DOHH2 (cell line): ENCODE measurements around the gene CCDC28B.
A peak's percentile ranks its signal among the peaks of the same experiment; 100 is the strongest.

Source experiments
- H3F3A ChIP-seq: fragments of 200-600 bp; sonication (generic), shearing (Covaris generic); 2 replicates; pipeline ENCODE4 v1.6.0; 2016; ENCODE audit warnings: antibody characterized with exemption, mild to moderate bottlenecking; ENCODE audit not compliant: control insufficient read depth, insufficient read depth
- H3K27ac ChIP-seq: fragments of 200-600 bp; sonication (generic); 2 replicates; pipeline ENCODE4 v1.5.1; 2014; ENCODE audit warnings: low read depth, mild to moderate bottlenecking, low read length, moderate library complexity
- H3K27me3 ChIP-seq: fragments of 200-600 bp; sonication (generic); 2 replicates; pipeline ENCODE4 v1.6.1; 2014; ENCODE audit warnings: mild to moderate bottlenecking, low read length, mixed read lengths; ENCODE audit not compliant: control insufficient read depth
- H3K36me3 ChIP-seq: fragments of 200-600 bp; sonication (generic); 2 replicates; pipeline ENCODE4 v1.6.1; 2014; ENCODE audit warnings: mild to moderate bottlenecking, low read length, moderate library complexity, mixed read lengths; ENCODE audit not compliant: control insufficient read depth
- H3K4me1 ChIP-seq: fragments of 200-600 bp; sonication (generic); 2 replicates; pipeline ENCODE4 v1.6.1; 2014; ENCODE audit warnings: mild to moderate bottlenecking, low read length, mixed read lengths; ENCODE audit not compliant: control insufficient read depth
- H3K4me2 ChIP-seq: fragments of 200-600 bp; sonication (generic); 2 replicates; pipeline ENCODE4 v1.6.0; 2014; ENCODE audit warnings: mild to moderate bottlenecking, low read length, moderate library complexity
- H3K4me3 ChIP-seq: fragments of 200-600 bp; sonication (generic); 2 replicates; pipeline ENCODE4 v1.5.1; 2014; ENCODE audit warnings: mild to moderate bottlenecking, low read length, mixed read lengths
- H3K79me2 ChIP-seq: fragments of 200-600 bp; sonication (generic); 2 replicates; pipeline ENCODE4 v1.6.1; 2014; ENCODE audit warnings: mild to moderate bottlenecking, low read length, mixed read lengths; ENCODE audit not compliant: control insufficient read depth
- H3K9me2 ChIP-seq: fragments of 200-600 bp; sonication (generic); replicated peaks from 2 replicates; pipeline ENCODE4 v1.6.1; 2014; ENCODE audit warnings: mild to moderate bottlenecking, low read length, mixed read lengths; ENCODE audit not compliant: control insufficient read depth
- H3K9me3 ChIP-seq: fragments of 200-600 bp; sonication (generic); 2 replicates; pipeline ENCODE4 v1.6.1; 2014; ENCODE audit warnings: antibody characterized with exemption, low read length, mixed read lengths; ENCODE audit not compliant: control insufficient read depth, insufficient read depth
- H4K20me1 ChIP-seq: fragments of 200-600 bp; sonication (generic); 2 replicates; pipeline ENCODE4 v1.6.0; 2014; ENCODE audit warnings: low read depth, mild to moderate bottlenecking, antibody characterized with exemption, low read length, moderate library complexity; ENCODE audit not compliant: control insufficient read depth, insufficient read depth
- EZH2phosphoT487 ChIP-seq: fragments of 200-600 bp; sonication (generic); IDR thresholded peaks from 2 replicates; pipeline ENCODE4 v1.6.1; 2017; ENCODE audit warnings: borderline replicate concordance, mild to moderate bottlenecking, antibody characterized with exemption, low read length, moderate library complexity, mixed read lengths
- TF ChIP-seq, protein P1 (sequence below): fragments of 200-600 bp; sonication (generic); IDR thresholded peaks from one replicate; pipeline ENCODE4 v1.5.1; 2014; ENCODE audit warnings: antibody characterized with exemption, mild to moderate bottlenecking, low read depth, low read length; ENCODE audit not compliant: poor library complexity, severe bottlenecking

CCDC28B gene

DNA sequence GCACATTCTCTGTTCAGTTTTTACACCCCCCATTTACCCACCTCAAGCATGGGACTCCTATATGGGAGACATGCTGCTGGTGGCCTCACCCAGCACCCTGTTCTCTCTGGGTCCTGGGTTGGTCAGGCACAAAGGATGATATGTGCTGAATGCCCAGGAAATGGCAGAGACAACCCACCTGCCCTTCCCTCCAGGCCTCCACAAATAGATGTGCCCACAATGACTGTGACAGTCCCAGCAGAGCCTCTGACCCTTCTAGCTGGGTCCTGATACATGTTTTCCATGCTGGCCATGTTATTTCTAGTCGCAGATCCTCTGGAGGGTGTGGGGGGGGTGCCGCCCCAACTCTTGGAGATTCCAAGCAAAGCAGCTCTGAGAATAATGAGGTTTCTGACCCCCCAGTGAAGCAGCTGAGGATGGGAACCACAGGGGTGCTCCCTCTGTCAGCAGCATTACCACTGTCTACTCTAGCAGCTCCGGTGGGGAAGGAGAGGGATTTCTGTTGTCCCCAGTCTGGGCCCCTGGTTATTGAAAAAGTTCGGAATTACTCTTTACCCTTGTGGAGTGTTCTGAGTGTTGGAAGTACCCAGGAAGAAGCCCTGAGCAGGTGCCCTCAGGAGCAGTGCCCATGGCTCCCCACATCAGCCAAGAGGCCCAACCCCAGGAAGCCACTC is 1.2 kb upstream of the CCDC28B start:
- Histone ChIP-seq H3K4me1 (peaks cover 36% of the 10 kb centered on the region), H3K36me3 (peaks cover 43% of the 10 kb centered on the region), H3K27me3 (no peaks in the 10 kb centered on the region), H3F3A (peaks cover 9% of the 10 kb centered on the region; the same call in 1 of the 2 replicates), H3K27ac (no peak overlapping the region), H4K20me1 (no peaks in the 10 kb centered on the region), H3K9me3 (no peaks in the 10 kb centered on the region), H3K9me2 (no peaks in the 10 kb centered on the region), H3K4me2 (peak overlapping the region; percentile 83), H3K79me2 (no peaks in the 10 kb centered on the region), H3K4me3 (peak overlapping the region; percentile 86; the same call in 1 of the 2 replicates)
- TF ChIP-seq, protein P1, sequence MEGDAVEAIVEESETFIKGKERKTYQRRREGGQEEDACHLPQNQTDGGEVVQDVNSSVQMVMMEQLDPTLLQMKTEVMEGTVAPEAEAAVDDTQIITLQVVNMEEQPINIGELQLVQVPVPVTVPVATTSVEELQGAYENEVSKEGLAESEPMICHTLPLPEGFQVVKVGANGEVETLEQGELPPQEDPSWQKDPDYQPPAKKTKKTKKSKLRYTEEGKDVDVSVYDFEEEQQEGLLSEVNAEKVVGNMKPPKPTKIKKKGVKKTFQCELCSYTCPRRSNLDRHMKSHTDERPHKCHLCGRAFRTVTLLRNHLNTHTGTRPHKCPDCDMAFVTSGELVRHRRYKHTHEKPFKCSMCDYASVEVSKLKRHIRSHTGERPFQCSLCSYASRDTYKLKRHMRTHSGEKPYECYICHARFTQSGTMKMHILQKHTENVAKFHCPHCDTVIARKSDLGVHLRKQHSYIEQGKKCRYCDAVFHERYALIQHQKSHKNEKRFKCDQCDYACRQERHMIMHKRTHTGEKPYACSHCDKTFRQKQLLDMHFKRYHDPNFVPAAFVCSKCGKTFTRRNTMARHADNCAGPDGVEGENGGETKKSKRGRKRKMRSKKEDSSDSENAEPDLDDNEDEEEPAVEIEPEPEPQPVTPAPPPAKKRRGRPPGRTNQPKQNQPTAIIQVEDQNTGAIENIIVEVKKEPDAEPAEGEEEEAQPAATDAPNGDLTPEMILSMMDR, result no peak
- no peak for TF ChIP-seq EZH2phosphoT487

DNA sequence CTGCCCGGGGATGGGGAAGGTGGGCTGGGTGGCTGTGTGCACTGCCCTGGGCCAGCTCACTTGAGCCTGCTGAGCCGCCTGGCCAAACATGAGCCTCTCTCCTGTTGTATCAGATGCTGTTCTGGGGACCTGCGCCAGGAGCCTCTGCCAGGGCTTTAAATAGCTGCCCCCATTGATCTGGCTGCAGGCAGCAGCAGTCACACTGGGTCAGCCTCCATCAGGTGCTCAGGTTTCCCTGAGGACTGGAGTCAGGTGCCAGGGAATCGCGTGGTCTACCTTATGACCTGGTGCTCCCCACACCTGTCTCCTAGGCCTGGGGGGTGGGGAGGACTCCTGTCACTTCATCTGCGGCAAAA is 700 bp upstream of the CCDC28B start:
- Histone ChIP-seq H3K27me3 (no peaks in the 10 kb centered on the region), H3K4me2 (peak overlapping the region; percentile 83), H3K27ac (peak overlapping the region; percentile 30; the same call in 1 of the 2 replicates), H3K4me3 (peak overlapping the region; percentile 86), H3F3A (peaks cover 12% of the 10 kb centered on the region; the same call in 1 of the 2 replicates), H4K20me1 (no peaks in the 10 kb centered on the region), H3K9me2 (no peaks in the 10 kb centered on the region), H3K79me2 (no peaks in the 10 kb centered on the region), H3K4me1 (peaks cover 36% of the 10 kb centered on the region), H3K36me3 (peaks cover 38% of the 10 kb centered on the region), H3K9me3 (no peaks in the 10 kb centered on the region)
- no peak for TF ChIP-seq EZH2phosphoT487
- TF ChIP-seq, protein P1, result no peak

DNA sequence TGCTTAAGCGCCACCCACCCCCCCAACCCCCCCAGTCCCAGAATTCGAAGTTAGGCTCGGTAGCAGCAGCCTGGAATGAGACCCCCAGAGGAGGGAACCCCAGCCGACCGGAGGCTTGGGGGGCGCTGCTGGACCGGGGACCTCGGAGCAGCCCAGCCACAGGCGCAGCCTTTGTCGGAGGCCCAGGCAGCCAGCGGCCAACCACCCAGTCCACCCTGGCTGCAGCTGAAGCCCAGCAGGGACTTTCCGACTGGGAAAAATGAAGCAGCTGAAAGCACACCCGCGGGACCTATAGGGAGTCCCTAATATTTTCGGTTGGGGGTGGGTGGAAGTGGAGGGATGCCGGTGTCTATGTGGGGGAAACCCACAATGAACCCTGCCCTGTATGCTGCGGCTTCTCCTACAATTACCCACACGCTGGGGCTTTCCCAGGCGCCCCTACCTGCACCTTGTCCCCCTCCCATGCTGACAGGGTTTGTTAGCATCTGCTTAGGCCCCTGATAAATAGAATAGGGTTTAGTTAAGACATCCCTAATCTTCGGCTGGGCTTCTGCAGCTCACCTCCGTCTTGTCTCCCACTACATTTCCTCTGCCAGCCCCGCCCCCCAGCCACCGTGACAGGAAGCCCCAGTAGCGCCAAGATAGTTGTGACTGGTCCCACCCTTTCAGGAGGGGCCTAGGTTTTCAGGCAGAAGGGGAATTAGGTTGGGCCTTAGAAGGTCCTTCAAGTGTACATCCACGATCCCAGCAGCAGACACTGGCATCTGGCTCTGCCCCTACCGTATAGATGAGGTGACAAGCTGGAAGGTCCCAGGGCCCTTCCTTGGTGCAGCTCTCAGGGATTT is 838 bp downstream of the CCDC28B start:
- Histone ChIP-seq H3F3A (peaks cover 11% of the 10 kb centered on the region; the same call in 1 of the 2 replicates), H3K27ac (peak overlapping the region; percentile 1; the same call in 1 of the 2 replicates), H4K20me1 (no peaks in the 10 kb centered on the region), H3K9me2 (no peaks in the 10 kb centered on the region), H3K9me3 (no peaks in the 10 kb centered on the region), H3K4me1 (peaks cover 43% of the 10 kb centered on the region), H3K36me3 (peaks cover 26% of the 10 kb centered on the region), H3K79me2 (peaks cover 7% of the 10 kb centered on the region), H3K4me3 (peak overlapping the region; percentile 86), H3K27me3 (no peaks in the 10 kb centered on the region), H3K4me2 (peak overlapping the region; percentile 83)
- TF ChIP-seq, protein P1, result peak; percentile 40
- no peak for TF ChIP-seq EZH2phosphoT487
